ENCODE data around the gene FGR.

Gene FGR

DNA sequence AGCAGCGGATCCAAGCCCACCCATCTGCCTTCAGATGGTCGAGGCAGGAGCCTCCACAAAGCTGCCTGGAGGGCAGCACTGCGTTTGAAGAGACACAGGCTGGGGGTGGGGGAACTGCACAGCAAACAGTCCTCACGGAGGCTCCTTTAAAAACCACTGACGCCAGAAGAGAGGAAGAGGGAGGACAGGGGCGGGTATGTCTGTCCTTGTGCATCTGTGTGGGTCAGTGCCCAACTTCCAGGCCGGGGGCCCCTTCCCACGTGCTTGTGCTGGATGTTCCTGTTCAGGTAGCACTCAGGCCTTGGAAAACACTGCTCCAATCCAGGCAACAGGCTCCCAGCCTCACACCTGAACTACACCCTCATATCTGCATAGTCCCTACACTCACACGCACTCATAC, 38.7 kb downstream of the FGR start:
- H3K4me3 ChIP-seq (ENCODE audit: control insufficient read depth, low read depth, low read length) = no peak overlapping the region
- DNase-seq (ENCODE audit: low read depth) = no peak
- TF ChIP-seq, protein P1, sequence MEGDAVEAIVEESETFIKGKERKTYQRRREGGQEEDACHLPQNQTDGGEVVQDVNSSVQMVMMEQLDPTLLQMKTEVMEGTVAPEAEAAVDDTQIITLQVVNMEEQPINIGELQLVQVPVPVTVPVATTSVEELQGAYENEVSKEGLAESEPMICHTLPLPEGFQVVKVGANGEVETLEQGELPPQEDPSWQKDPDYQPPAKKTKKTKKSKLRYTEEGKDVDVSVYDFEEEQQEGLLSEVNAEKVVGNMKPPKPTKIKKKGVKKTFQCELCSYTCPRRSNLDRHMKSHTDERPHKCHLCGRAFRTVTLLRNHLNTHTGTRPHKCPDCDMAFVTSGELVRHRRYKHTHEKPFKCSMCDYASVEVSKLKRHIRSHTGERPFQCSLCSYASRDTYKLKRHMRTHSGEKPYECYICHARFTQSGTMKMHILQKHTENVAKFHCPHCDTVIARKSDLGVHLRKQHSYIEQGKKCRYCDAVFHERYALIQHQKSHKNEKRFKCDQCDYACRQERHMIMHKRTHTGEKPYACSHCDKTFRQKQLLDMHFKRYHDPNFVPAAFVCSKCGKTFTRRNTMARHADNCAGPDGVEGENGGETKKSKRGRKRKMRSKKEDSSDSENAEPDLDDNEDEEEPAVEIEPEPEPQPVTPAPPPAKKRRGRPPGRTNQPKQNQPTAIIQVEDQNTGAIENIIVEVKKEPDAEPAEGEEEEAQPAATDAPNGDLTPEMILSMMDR (conservative IDR thresholded peaks at IDR 0.05; ENCODE audit: control insufficient read depth, insufficient read depth, low read depth, low read length) = no peak

DNA sequence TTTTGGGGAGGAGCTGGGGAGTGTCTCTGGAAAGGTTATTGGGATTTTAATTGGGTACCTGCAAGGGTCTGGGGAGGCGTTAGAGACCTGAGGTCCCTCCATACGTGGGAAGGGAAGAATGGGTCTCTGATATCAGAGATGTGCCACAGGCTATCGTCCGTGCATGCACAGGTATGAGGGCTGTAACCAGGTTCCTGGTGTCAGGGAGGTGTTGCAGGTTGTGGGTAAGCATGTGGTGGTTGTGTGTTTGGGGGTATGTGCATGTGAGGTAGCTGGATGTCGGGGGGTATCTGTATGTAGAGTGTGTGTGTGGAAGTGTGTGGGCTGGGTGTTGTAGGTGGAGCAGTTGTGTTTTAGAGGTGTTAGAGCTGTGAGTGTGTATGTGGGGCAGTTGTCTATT, 39.4 kb downstream of the FGR start:
- no peak overlapping the region for H3K4me3 ChIP-seq (ENCODE audit: control insufficient read depth, low read depth, low read length)
- TF ChIP-seq, protein P1 (conservative IDR thresholded peaks at IDR 0.05; ENCODE audit: control insufficient read depth, insufficient read depth, low read depth, low read length) = no peak
- DNase-seq (ENCODE audit: low read depth) = no peak

DNA sequence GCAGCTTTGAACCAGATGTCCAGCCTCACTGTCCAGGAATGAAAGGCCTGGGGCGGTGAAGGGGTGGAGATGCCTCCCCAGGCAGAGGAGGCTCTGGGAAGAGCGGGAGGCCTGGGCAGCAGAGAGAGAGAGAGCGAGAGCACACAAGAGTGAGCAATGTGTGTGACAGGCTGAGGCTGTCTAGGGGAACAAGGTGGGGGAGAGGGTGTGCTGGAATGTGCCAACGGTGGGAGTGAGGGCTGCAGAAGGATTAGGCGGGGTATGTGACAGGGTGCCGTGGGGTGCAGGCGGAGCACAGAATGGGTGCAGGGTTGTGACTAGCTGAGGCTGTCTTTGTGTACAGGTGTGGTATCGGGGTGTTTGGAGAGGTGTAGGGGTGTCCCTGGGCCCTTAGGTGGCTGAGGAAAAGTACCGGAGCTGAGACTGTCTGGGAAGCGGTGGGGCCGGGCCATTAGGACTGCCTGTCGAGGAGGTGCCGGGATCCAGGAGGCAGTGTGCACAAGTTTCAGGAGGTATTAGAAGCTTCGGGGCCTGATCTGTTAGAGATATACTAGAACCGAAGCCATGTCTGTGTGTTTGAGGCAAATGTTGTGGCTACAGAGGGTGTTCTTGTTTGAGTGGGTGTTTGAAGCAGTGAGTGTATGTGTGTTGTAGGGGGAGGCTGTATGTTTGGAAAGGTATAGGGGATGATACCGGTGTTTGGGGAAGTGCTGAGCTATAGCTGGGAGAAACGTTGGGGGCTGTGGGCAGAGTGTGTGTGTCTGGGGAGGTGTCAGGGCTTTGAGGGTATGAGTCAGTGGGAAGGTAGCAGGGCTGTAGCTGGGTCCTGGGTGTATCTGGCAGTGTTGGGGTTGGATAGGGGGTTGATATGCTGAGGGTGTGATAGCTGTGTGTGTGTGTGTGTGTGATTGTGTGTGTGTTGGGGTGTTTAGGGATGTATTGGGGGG, 40.1 kb downstream of the FGR start:
- TF ChIP-seq, protein P1 (conservative IDR thresholded peaks at IDR 0.05; ENCODE audit: control insufficient read depth, insufficient read depth, low read depth, low read length) = no peak
- no peak for DNase-seq (ENCODE audit: low read depth)
- no peak overlapping the region for H3K4me3 ChIP-seq (ENCODE audit: control insufficient read depth, low read depth, low read length)

DNA sequence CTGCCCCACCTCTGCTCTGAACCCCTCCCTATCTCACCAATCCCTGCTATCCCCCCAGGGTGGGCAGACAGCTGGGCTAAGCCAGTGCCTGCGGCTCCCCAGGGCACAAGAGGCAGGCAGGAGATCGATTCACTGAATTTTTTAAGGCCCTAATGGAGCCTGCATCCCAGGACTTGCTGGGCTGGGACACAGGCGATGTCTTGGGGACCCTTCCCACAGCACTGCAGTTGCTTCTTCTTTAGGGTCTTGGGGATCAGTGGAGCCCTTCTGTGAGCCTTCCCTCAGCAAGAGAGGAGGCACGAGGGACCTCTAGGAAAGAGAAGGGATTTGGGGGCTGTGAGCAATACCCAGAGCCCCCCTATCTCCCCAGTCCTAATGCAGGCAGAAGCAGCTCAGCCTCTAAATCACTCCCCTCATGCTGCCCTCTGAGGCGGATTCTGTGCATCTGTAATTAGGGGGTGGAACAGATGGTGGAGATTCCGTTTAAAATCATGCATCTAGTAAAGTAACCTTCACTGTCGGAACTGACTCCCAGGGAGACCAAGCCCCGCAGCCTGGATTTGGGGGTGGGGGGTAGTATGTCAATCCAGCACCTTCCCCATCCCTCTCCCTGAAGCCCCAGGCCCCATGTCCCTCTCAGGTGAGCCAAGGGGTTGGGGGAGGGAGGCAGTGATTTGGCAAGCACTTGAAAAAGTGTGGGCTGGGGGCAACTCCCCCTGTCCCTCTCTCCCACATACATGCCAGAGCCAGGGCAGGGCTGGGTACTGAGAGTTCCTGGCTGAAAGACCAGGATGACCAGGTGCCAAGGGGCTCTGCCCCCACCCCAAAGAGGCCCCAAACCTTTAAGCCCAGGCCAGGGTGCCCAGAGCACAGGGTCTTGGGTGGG, 41.1 kb downstream of the FGR start:
- TF ChIP-seq, protein P1 (conservative IDR thresholded peaks at IDR 0.05; ENCODE audit: control insufficient read depth, insufficient read depth, low read depth, low read length) = no peak
- DNase-seq (ENCODE audit: low read depth) = no peak
- H3K4me3 ChIP-seq (ENCODE audit: control insufficient read depth, low read depth, low read length) = no peak overlapping the region

DNA sequence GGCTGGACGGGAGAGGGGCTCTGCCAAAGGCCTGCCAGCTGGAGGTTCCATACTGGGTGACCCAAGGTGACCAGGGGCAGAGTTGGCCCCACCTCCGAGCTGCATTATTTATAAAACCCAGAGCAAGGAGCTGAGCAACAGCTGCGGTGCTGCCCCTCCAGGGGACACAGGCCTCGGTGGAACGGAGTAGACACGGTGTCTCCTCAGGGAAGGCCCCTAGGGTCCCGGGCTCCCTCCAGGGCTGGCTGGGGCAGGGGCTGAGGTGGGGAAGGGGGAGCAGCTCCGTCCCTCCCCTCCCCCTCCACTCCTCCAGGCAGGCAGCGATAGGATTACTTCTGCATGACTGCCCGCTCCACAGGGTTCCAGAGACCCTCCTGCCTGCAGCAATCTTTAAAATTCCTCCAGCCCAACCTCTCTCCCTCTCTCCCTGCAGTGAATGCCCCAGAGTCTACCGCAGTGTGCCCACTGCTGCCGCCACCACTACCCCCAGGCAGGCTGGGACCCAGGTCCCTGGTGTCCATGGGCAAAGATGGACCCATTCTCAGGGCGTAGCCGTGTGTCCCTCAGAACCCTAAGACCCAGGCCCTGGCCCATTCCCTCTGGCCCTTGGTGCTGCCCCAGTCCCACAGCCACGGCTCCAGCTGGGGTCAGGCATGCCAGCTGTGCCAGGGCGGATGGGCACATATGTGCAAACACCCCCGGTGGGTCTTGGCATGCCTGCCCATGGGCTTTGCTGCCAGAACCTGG, 41.9 kb downstream of the FGR start:
- no peak for DNase-seq (ENCODE audit: low read depth)
- TF ChIP-seq, protein P1 (conservative IDR thresholded peaks at IDR 0.05; ENCODE audit: control insufficient read depth, insufficient read depth, low read depth, low read length) = no peak
- no peak overlapping the region for H3K4me3 ChIP-seq (ENCODE audit: control insufficient read depth, low read depth, low read length)

Measured in fibroblast of mammary gland (primary cell).